Coronary artery (tissue), 2 donors: ENCODE results near the gene CCDC50.

Source experiments
- DNase-seq: peaks from one replicate; pipeline ENCODE4 v3.0.0-alpha.2; 2017; ENCODE audit warnings: low spot score
- H3K27ac ChIP-seq, 2 donors: fragments of 200-600 bp; sonication (generic); one replicate each; pipeline ENCODE4 v1.5.1; 2016 to 2019
- H3K4me3 ChIP-seq: fragments of 200-600 bp; sonication (generic); 2 replicates; pipeline ENCODE4 v1.5.1; 2016; ENCODE audit warnings: mild to moderate bottlenecking, moderate library complexity
- TF ChIP-seq, protein P1 (sequence below): fragments of 200-600 bp; sonication (generic); IDR thresholded peaks from one replicate; pipeline ENCODE4 v1.5.1; 2019; ENCODE audit warnings: antibody characterized with exemption

CCDC50 gene

GRCh38 chr3:191398607-191399006, 69.4 kb downstream of the CCDC50 start:
- DNase-seq: no peak
- no peak overlapping the region for H3K4me3 ChIP-seq
- TF ChIP-seq, protein P1, sequence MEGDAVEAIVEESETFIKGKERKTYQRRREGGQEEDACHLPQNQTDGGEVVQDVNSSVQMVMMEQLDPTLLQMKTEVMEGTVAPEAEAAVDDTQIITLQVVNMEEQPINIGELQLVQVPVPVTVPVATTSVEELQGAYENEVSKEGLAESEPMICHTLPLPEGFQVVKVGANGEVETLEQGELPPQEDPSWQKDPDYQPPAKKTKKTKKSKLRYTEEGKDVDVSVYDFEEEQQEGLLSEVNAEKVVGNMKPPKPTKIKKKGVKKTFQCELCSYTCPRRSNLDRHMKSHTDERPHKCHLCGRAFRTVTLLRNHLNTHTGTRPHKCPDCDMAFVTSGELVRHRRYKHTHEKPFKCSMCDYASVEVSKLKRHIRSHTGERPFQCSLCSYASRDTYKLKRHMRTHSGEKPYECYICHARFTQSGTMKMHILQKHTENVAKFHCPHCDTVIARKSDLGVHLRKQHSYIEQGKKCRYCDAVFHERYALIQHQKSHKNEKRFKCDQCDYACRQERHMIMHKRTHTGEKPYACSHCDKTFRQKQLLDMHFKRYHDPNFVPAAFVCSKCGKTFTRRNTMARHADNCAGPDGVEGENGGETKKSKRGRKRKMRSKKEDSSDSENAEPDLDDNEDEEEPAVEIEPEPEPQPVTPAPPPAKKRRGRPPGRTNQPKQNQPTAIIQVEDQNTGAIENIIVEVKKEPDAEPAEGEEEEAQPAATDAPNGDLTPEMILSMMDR: no peak

DNA sequence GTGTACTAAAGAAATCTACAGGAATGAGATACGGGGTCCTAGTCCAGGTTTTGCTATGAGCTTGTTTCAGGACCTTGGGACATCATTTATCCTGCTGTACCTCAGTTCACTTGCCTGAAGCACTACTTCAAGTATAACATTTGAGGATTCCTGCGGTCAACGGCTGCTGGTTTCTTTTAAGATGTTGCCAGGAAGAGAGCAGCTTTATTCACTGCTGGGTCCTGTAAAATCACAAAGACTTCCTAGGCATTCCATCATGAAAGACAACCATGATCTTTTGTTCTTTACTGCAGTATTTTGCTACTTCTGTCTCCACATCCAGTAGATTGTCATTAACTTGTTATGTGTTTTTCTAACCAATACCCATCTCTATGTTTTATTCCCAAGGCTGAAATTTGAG, 70.7 kb downstream of the CCDC50 start:
- TF ChIP-seq, protein P1: no peak
- no peak for DNase-seq
- Histone ChIP-seq H3K4me3 (no peak overlapping the region), H3K27ac (no peak overlapping the region)

More at GRCh38 chr3:191398607-191399006, 69.4 kb downstream of the CCDC50 start:
- H3K27ac ChIP-seq: no peak overlapping the region

GRCh38 chr3:191401775-191402357, 72.7 kb downstream of the CCDC50 start:
- no peak overlapping the region for H3K4me3 ChIP-seq
- no peak for DNase-seq
- no peak overlapping the region for H3K27ac ChIP-seq
- TF ChIP-seq, protein P1: no peak

- no peak overlapping the region for H3K27ac ChIP-seq
- TF ChIP-seq, protein P1: no peak
Observed at GRCh38 chr3:191409791-191410359, 80.7 kb downstream of the CCDC50 start.

DNA sequence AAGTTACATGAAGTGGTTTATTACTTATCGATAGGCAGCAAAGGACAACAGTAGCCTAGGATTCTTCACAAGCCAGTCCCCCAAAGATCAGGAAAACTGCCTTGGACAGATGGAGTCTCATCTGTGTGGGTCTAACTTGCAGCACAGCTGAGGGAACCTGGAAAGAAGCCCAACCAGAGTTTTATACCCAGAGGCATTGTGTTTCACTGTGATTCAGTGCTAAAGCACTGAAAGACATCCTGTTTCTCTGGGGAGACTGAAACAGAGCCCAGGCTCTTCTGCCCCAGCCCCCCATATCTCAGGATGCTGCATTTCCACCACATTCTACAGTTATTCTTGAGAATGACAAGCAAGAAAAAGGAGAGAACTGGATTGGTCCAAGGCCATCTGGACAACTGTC, 83.6 kb downstream of the CCDC50 start:
- Histone ChIP-seq H3K4me3 (no peak overlapping the region), H3K27ac (no peak overlapping the region)
- TF ChIP-seq, protein P1: no peak
- no peak for DNase-seq

More at GRCh38 chr3:191409791-191410359, 80.7 kb downstream of the CCDC50 start:
- H3K4me3 ChIP-seq: no peak overlapping the region
- no peak for DNase-seq

GRCh38 chr3:191414286-191414685, 85.1 kb downstream of the CCDC50 start:
- DNase-seq: no peak
- Histone ChIP-seq H3K4me3 (no peak overlapping the region), H3K27ac (no peak overlapping the region)
- TF ChIP-seq, protein P1: no peak

GRCh38 chr3:191414732-191415131, 85.5 kb downstream of the CCDC50 start:
- Histone ChIP-seq H3K4me3 (no peak overlapping the region), H3K27ac (no peak overlapping the region)
- TF ChIP-seq, protein P1: no peak
- DNase-seq: no peak
